ENCODE data around the gene CPPED1. TPM values are rescaled to one million over a fixed set of nuclear protein-coding genes. Genes with fewer than 3 reads are reported as not detected.

Gene CPPED1
- total and polyA plus RNA-seq, 2 of the 4 experiments (the other 2 are of a cell fraction), result 5.1 to 6.5 TPM

- Histone ChIP-seq H3K79me1 (ENCODE audit: low read depth in 1 of 2, low read length in 2 of 2) (peaks cover 7 to 13% of the 10 kb centered on the region in 2 experiments; a peak in 3 of 4 replicates), H2AK9ac (replicated peaks; ENCODE audit: low read depth, low read length, poor library complexity) (no peak overlapping the region), H3K56ac (ENCODE audit: extremely low read depth, insufficient read depth, low read length) (no peak overlapping the region), H3K27me3 (ENCODE audit: control insufficient read depth, insufficient read depth, low read length) (no peaks in the 10 kb centered on the region), H4K91ac (ENCODE audit: insufficient read depth, low read depth, low read length) (no peak overlapping the region), H2BK120ac (ENCODE audit: low read depth, low read length) (no peak overlapping the region), H2BK15ac (ENCODE audit: low read depth, low read length) (no peak overlapping the region), H3K27ac (ENCODE audit: insufficient read depth, low read length) (no peak overlapping the region), H3K4me2 (ENCODE audit: low read depth, low read length) (peak overlapping the region; percentile 90), H3K18ac (ENCODE audit: low read depth, low read length) (no peak overlapping the region), H3K23ac (ENCODE audit: low read depth, low read length) (no peak overlapping the region), H3K36me3 (ENCODE audit: control insufficient read depth, insufficient read depth, low read length) (no peaks in the 10 kb centered on the region), H2BK5ac (ENCODE audit: low read depth, low read length, poor library complexity, severe bottlenecking) (no peak overlapping the region), H4K20me1 (ENCODE audit: insufficient read depth, low read length) (no peaks in the 10 kb centered on the region), H3K4me3 (ENCODE audit: insufficient read depth, low read depth, low read length) (peak overlapping the region; percentile 94; the same call in 1 of the 2 replicates), H2AFZ (replicated peaks; ENCODE audit: low read length, poor library complexity) (no peak overlapping the region), H4K8ac (ENCODE audit: low read depth in 2 of 2, low read length in 2 of 2) (peak overlapping the region; percentile 92 to 99), H3K9me3 (ENCODE audit: control insufficient read depth, insufficient read depth, low read length) (no peaks in the 10 kb centered on the region), H3K9ac (ENCODE audit: low read depth, low read length) (peak overlapping the region; percentile 11; the same call in 1 of the 2 replicates), H4K5ac (ENCODE audit: low read depth, low read length) (peak overlapping the region; percentile 99; the same call in 1 of the 2 replicates), H2AK5ac (ENCODE audit: low read depth, low read length) (peak overlapping the region; percentile 54; the same call in 1 of the 2 replicates), H3K4ac (ENCODE audit: low read depth, low read length) (0 out of 2 replicates have a peak overlapping the region, but pooled peaks have one; percentile 94), H3K14ac (replicated peaks; ENCODE audit: low read depth, low read length) (no peak overlapping the region; the same call in 1 of the 2 replicates), H3K9me1 (ENCODE audit: insufficient read depth, low read length) (no peaks in the 10 kb centered on the region), H2BK20ac (ENCODE audit: low read depth, low read length) (no peak overlapping the region), H3K4me1 (ENCODE audit: control insufficient read depth, insufficient read depth, low read length) (peaks cover 4% of the 10 kb centered on the region)
- BruUV-seq (replicated peaks), result no TSS peak
- no peak for TF ChIP-seq USF2 (IDR thresholded peaks at IDR 0.05; ENCODE audit: low read depth, low read length)
- TF ChIP-seq RFX5 (IDR thresholded peaks at IDR 0.05; ENCODE audit: low read depth, low read length), result no peak
- TF ChIP-seq BHLHE40 (IDR thresholded peaks at IDR 0.05; ENCODE audit: low read depth, low read length), result no peak
- no peak for TF ChIP-seq MXI1 (IDR thresholded peaks at IDR 0.05; ENCODE audit: borderline replicate concordance, low read depth, low read length)
- TF ChIP-seq RAD21 (IDR thresholded peaks at IDR 0.05; ENCODE audit: low read length), result no peak
- TF ChIP-seq RCOR1 (IDR thresholded peaks at IDR 0.05; ENCODE audit: insufficient replicate concordance, low read length), result no peak
- no peak for TF ChIP-seq NFE2L2 (IDR thresholded peaks at IDR 0.05; ENCODE audit: low read depth, low read length)
- no peak for TF ChIP-seq CTCF (conservative IDR thresholded peaks at IDR 0.05; ENCODE audit: low read depth, low read length)
- ATAC-seq (ENCODE audit: low read depth) (no peak), DNase-seq (no peak)
- in situ Hi-C loops (cut with MboI; ENCODE audit: low sequenced_read_pairs) (no loop called here), intact Hi-C loops (cut with micrococcal nuclease) (no loop called here), dilution Hi-C loops (cut with HindIII; ENCODE audit: low sequenced_read_pairs, unreplicated experiment) (no loop called here)
- no CpG with 5 or more reads among the region's 6 CpGs for WGBS, 2 experiments (ENCODE audit: extremely low coverage in 2 of 2, insufficient read length in 1 of 2)
- ChIA-PET CTCF (no interaction called here), POLR2A (ENCODE audit: unreplicated experiment) (interaction anchor here (0.6 kb wide), 1 partner anchor 18 kb away, joined by 4 read pairs; no protein-coding TSS in a partner anchor)
Measured at GRCh38 chr16:12802661-12803060, 1.0 kb downstream of the CPPED1 start.

All from IMR-90 (cell line).